Muscle layer of colon (tissue), 2 donors: ENCODE data around the gene WDFY4.

Experiments used
- H3K27ac ChIP-seq: one replicate; pipeline ENCODE4 v1.7.0; 2013; ENCODE audit warnings: low read depth, mild to moderate bottlenecking, low read length, moderate library complexity
- H3K27me3 ChIP-seq, 2 donors: one replicate each; pipeline ENCODE4 v1.7.0; 2013; ENCODE audit warnings: low read length in 2 of 2, mild to moderate bottlenecking in 2 of 2; ENCODE audit not compliant: insufficient read depth in 2 of 2, control insufficient read depth in 1 of 2
- H3K36me3 ChIP-seq: one replicate; pipeline ENCODE4 v1.7.0; 2013; ENCODE audit warnings: mild to moderate bottlenecking, low read length; ENCODE audit not compliant: insufficient read depth
- H3K4me1 ChIP-seq: one replicate; pipeline ENCODE4 v1.7.0; 2013; ENCODE audit warnings: mild to moderate bottlenecking, low read length; ENCODE audit not compliant: insufficient read depth
- H3K4me3 ChIP-seq, 2 donors: one replicate each; pipeline ENCODE4 v1.7.0; 2013; ENCODE audit warnings: low read length in 2 of 2, low read depth in 1 of 2, mild to moderate bottlenecking in 1 of 2, moderate library complexity in 1 of 2
- H3K9ac ChIP-seq: one replicate; pipeline ENCODE4 v1.7.0; 2013; ENCODE audit warnings: low read length
- H3K9me3 ChIP-seq: one replicate; pipeline ENCODE4 v1.7.0; 2013; ENCODE audit warnings: mild to moderate bottlenecking, low read length
- donor health status: abdominal sarcoma.
- donor health status: Adenocarcinoma of cecum.

Gene WDFY4

GRCh38 chr10:48839809-48840679 is 155.4 kb downstream of the WDFY4 start:
- Histone ChIP-seq H3K4me3 (no peak overlapping the region), H3K27ac (no peak overlapping the region), H3K9ac (no peak overlapping the region), H3K27me3 (no peaks in the 10 kb centered on the region), H3K4me1 (no peaks in the 10 kb centered on the region), H3K9me3 (no peaks in the 10 kb centered on the region), H3K36me3 (no peaks in the 10 kb centered on the region)

DNA sequence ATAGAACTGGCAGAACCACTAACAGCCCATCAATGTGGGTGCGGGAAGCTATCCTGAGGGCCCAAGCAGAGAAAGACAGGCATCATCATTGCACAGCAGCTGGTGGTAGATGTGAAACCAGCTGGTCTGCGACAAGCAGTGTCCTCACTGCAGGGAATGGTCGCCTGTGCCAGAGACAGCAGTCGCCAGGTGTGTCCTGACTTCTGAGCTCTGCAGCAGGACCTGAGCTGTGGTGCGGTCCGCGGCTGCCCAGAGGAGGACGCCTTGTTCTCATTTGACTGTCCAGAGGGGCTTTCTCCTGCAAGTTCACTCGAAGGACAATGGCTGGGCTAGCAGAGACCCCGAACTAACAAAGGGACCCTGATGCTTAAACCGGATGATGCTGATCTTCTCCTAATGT is 157.6 kb downstream of the WDFY4 start:
- Histone ChIP-seq H3K27ac (no peak overlapping the region), H3K9me3 (no peaks in the 10 kb centered on the region), H3K9ac (no peak overlapping the region)

GRCh38 chr10:48843198-48843597 is 158.5 kb downstream of the WDFY4 start:
- Histone ChIP-seq H3K9me3 (no peaks in the 10 kb centered on the region), H3K27me3 (no peaks in the 10 kb centered on the region)

More for the DNA sequence above, 157.6 kb downstream of the WDFY4 start:
- no peaks in the 10 kb centered on the region for H3K27me3 ChIP-seq
- H3K4me3 ChIP-seq = no peak overlapping the region
- no peaks in the 10 kb centered on the region for H3K4me1 ChIP-seq
- no peaks in the 10 kb centered on the region for H3K36me3 ChIP-seq

GRCh38 chr10:48844616-48845015 is 159.9 kb downstream of the WDFY4 start:
- H3K4me1 ChIP-seq = no peaks in the 10 kb centered on the region
- H3K4me3 ChIP-seq = no peak overlapping the region
- no peaks in the 10 kb centered on the region for H3K36me3 ChIP-seq
- no peaks in the 10 kb centered on the region for H3K27me3 ChIP-seq
- no peak overlapping the region for H3K9ac ChIP-seq
- H3K9me3 ChIP-seq = no peaks in the 10 kb centered on the region
- no peak overlapping the region for H3K27ac ChIP-seq

More at GRCh38 chr10:48843198-48843597, 158.5 kb downstream of the WDFY4 start:
- H3K36me3 ChIP-seq = no peaks in the 10 kb centered on the region
- H3K4me1 ChIP-seq = no peaks in the 10 kb centered on the region
- no peak overlapping the region for H3K9ac ChIP-seq
- H3K4me3 ChIP-seq = no peak overlapping the region
- no peak overlapping the region for H3K27ac ChIP-seq

DNA sequence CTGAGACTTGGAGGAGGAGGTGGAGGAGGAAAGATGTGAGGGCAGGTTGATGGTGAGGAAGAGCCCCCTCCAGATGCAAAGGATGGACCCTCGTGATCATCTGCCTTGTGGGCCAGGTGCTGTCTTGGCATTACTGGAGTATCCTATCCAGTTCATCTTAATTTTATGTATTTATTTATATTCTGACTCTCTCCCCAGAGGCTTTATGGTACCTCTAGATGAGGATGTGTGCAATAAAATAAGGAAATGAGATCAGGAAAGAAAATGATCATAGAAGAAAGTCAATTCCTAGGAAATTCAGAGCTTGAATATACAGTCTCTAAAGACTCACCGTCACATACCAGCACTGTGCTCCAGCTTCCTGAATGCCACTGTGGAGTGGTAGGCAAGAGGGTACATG is 160.8 kb downstream of the WDFY4 start:
- H3K27ac ChIP-seq = no peak overlapping the region
- H3K9me3 ChIP-seq = no peaks in the 10 kb centered on the region
- H3K4me3 ChIP-seq = no peak overlapping the region
- H3K36me3 ChIP-seq = no peaks in the 10 kb centered on the region
- H3K27me3 ChIP-seq = no peaks in the 10 kb centered on the region
- H3K4me1 ChIP-seq = no peaks in the 10 kb centered on the region
- H3K9ac ChIP-seq = no peak overlapping the region

DNA sequence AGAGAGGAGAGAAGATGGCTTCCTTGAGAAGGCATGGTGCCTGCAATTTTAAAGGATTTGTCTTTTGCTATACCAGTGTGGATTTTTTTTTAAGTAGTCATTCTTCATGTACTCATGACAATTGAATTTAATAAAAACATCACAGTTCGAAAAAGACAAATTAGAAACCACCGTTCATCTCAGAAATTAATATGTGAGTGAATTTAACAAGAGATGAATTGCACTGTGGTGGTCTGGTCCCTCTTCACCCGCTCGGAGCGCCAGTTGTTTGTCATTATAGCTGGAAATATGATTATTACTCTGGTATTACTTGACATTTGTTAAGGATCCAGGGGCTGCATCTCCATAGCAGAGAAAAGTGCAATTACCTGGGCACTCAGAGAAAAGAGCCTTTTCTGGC is 163.0 kb downstream of the WDFY4 start:
- Histone ChIP-seq H3K27me3 (no peaks in the 10 kb centered on the region), H3K9ac (no peak overlapping the region), H3K9me3 (no peaks in the 10 kb centered on the region), H3K27ac (no peak overlapping the region), H3K4me3 (no peak overlapping the region), H3K4me1 (no peaks in the 10 kb centered on the region), H3K36me3 (no peaks in the 10 kb centered on the region)

DNA sequence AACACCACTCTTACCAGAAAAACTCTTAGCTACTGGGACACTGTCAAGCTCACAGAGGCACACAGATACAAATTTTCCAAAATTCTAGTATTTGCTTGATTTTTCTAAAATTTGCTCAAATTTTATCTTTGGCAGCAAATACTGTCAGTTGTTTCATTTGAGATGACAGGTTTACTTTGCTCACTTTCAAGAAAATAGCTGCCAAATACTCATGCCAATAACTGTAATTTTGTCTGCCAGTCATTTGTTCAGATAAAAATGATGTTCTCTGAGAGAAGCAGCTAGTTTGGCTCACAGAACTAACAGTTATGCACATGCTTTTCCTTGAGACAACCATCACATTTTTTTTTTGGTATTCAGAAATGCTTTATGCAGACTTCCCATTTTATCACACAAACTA is 172.2 kb downstream of the WDFY4 start:
- Histone ChIP-seq H3K9me3 (no peaks in the 10 kb centered on the region), H3K9ac (no peak overlapping the region), H3K27ac (no peak overlapping the region), H3K4me1 (no peaks in the 10 kb centered on the region), H3K36me3 (no peaks in the 10 kb centered on the region), H3K27me3 (no peaks in the 10 kb centered on the region), H3K4me3 (no peak overlapping the region)

- Histone ChIP-seq H3K9ac (no peak overlapping the region), H3K27ac (no peak overlapping the region), H3K4me1 (no peaks in the 10 kb centered on the region), H3K36me3 (no peaks in the 10 kb centered on the region), H3K9me3 (no peaks in the 10 kb centered on the region), H3K4me3 (no peak overlapping the region), H3K27me3 (no peaks in the 10 kb centered on the region)
Measured at GRCh38 chr10:48872234-48872633, 187.6 kb downstream of the WDFY4 start.

DNA sequence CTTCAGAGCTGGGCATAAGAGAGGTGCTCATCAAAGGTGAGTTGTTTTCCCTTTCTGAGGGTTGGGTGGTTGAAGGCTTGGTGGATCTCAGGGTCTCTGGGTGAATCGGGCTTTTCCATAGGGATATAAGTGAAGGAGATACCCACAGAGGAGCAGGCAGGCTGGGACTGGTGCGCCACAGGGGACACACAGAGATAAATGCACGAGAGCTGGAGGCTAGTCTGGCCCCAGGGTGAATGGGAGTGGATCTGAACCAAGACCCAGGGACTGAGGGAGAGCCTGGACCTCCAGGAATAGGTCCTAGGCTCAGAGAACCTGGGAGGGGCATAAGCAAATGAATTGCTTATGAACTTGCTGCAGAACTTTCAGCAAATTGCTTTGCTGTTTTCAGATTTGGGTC is 193.4 kb downstream of the WDFY4 start:
- no peak overlapping the region for H3K9ac ChIP-seq
- no peak overlapping the region for H3K4me3 ChIP-seq
- H3K27ac ChIP-seq = no peak overlapping the region
- no peaks in the 10 kb centered on the region for H3K27me3 ChIP-seq
- H3K36me3 ChIP-seq = no peaks in the 10 kb centered on the region
- H3K9me3 ChIP-seq = no peaks in the 10 kb centered on the region
- no peaks in the 10 kb centered on the region for H3K4me1 ChIP-seq

GRCh38 chr10:48879451-48879850 is 194.8 kb downstream of the WDFY4 start:
- H3K9me3 ChIP-seq = no peaks in the 10 kb centered on the region
- no peaks in the 10 kb centered on the region for H3K4me1 ChIP-seq
- no peaks in the 10 kb centered on the region for H3K36me3 ChIP-seq
- H3K4me3 ChIP-seq = no peak overlapping the region
- H3K9ac ChIP-seq = no peak overlapping the region
- H3K27ac ChIP-seq = no peak overlapping the region
- H3K27me3 ChIP-seq = no peaks in the 10 kb centered on the region

GRCh38 chr10:48880016-48880705 is 195.5 kb downstream of the WDFY4 start:
- H3K27me3 ChIP-seq = no peaks in the 10 kb centered on the region
- H3K9me3 ChIP-seq = no peaks in the 10 kb centered on the region
- no peaks in the 10 kb centered on the region for H3K4me1 ChIP-seq
- H3K36me3 ChIP-seq = no peaks in the 10 kb centered on the region
- H3K4me3 ChIP-seq = no peak overlapping the region
- H3K27ac ChIP-seq = no peak overlapping the region
- no peak overlapping the region for H3K9ac ChIP-seq
